ENCODE data around the gene AFAP1L1.

DNA sequence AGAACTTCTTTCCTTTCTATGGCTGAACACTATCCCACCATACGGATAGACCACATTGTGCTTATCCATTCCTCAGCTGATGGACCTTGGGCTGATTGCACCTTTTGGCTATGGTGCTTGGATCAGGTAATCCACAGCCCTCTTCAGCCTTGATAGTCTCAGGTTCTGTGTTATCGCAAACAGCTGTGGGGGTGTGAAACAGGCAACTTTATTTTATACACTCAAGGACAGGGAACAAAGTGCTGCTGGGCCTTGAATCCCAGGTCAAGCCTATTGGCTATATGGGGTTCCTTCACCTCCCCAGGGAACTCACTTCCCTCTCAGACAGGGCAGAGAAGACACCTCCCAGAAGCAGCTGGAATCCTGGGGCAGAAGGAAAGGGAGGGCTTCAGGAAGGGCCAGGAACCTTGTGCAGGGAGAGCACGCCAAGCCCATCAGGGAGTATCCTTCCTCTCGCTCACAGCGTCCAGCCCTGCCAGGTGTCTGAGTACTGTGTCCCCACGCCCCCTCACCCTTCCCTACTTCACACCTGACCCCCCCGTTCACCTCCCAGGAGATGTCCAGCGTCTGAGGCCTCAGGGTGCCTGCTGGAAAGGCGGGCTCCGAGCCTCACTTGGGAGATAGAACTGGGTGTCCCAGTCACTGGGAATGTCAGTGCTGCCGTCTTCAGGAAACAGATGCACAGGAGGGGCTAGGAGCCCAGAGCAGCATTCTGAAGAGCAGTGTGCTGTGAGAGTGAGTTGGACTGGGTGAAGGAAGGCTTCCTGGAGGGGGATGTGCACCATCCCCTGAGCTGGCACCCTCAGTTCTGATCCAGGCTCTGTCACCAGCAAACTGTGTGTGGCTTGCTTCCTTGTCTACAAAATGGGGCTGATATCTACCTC lies 32.8 kb downstream of the AFAP1L1 start:
- TF ChIP-seq NCOR1 (IDR thresholded peaks at IDR 0.05; ENCODE audit: borderline replicate concordance, low read length) (no peak), POLR2A (IDR thresholded peaks at IDR 0.05; ENCODE audit: insufficient read depth in 1 of 2, low read depth in 2 of 2, low read length in 2 of 2) (no peak)

All from HepG2 (cell line).